WTC11 (cell line): ENCODE measurements around the gene PIK3CB. TPM values are rescaled to one million over a fixed set of nuclear protein-coding genes. Genes with fewer than 3 reads are reported as not detected.

Source experiments
- ATAC-seq: fragments of 200-7000 bp; cut with Tn5 transposase; 2 replicates; pipeline ENCODE4 v1.10.0; 2021; ENCODE audit warnings: mild to moderate bottlenecking, moderate library complexity
- CTCF ChIA-PET: fragments of 300-600 bp; sonication (Branson Sonifier 250); formaldehyde crosslinking; loops from one replicate; lab custom pipeline; 2021; ENCODE audit warnings: antibody characterized with exemption; lab: Charles Lee
- POLR2A ChIA-PET: fragments of 350-600 bp; sonication (Branson Sonifier 250); formaldehyde crosslinking; loops from one replicate; lab custom pipeline; 2021; ENCODE audit warnings: antibody characterized with exemption; lab: Charles Lee
- DNase-seq: peaks from one replicate; pipeline ENCODE4 v3.0.0; 2021; ENCODE audit warnings: low spot score
- H3K27ac Mint-ChIP-seq: 2 replicates; pipeline ENCODE4 v1.8.0; 2021; ENCODE audit warnings: mixed read lengths
- H3K27me3 Mint-ChIP-seq: 2 replicates; pipeline ENCODE4 v1.8.0; 2021; ENCODE audit warnings: low read depth, mild to moderate bottlenecking, moderate library complexity, mixed read lengths
- H3K36me3 Mint-ChIP-seq: 2 replicates; pipeline ENCODE4 v1.8.0; 2021; ENCODE audit warnings: mixed read lengths
- H3K4me1 Mint-ChIP-seq: 2 replicates; pipeline ENCODE4 v1.8.0; 2022; ENCODE audit warnings: mixed read lengths
- H3K4me3 Mint-ChIP-seq: 2 replicates; pipeline ENCODE4 v1.8.0; 2021; ENCODE audit warnings: mild to moderate bottlenecking, moderate library complexity, mixed read lengths
- H3K9me3 Mint-ChIP-seq: 2 replicates; pipeline ENCODE4 v1.8.0; 2021; ENCODE audit warnings: mixed read lengths
- ARID4B ChIP-seq: sonication (generic); formaldehyde crosslinking; IDR thresholded peaks from 2 replicates; pipeline ENCODE4 v1.8.0; 2023; ENCODE audit warnings: missing genetic modification reagents, mild to moderate bottlenecking, borderline replicate concordance
- EMX1 ChIP-seq: fragments of 250-450 bp; sonication (Bioruptor Pico); IDR thresholded peaks from 2 replicates; pipeline ENCODE4 v1.8.0; 2021; ENCODE audit warnings: mild to moderate bottlenecking
- GTF2I ChIP-seq: fragments of 250-450 bp; sonication (Bioruptor Pico); conservative IDR thresholded peaks from 2 replicates; pipeline ENCODE4 v1.4.0; 2021; ENCODE audit warnings: mild to moderate bottlenecking
- HMGA2 ChIP-seq: fragments of 250-450 bp; sonication (Bioruptor Pico); IDR thresholded peaks from 2 replicates; pipeline ENCODE4 v1.4.0; 2021; ENCODE audit warnings: mild to moderate bottlenecking, moderate library complexity
- NR2C2 ChIP-seq: sonication (generic); formaldehyde crosslinking; IDR thresholded peaks from 2 replicates; pipeline ENCODE4 v1.8.0; 2022; ENCODE audit warnings: mild to moderate bottlenecking, missing genetic modification reagents
- SMAD4 ChIP-seq: sonication (generic); formaldehyde crosslinking; IDR thresholded peaks from 2 replicates; pipeline ENCODE4 v1.8.0; 2022; ENCODE audit warnings: mild to moderate bottlenecking, missing genetic modification reagents
- USF2 ChIP-seq: sonication (generic); formaldehyde crosslinking; IDR thresholded peaks from 2 replicates; pipeline ENCODE4 v1.8.1; 2023; ENCODE audit warnings: mild to moderate bottlenecking, missing genetic modification reagents, moderate library complexity
- ZNF396 ChIP-seq: fragments of 250-450 bp; sonication (Bioruptor Pico); IDR thresholded peaks from 2 replicates; pipeline ENCODE4 v1.8.0; 2021; ENCODE audit warnings: mild to moderate bottlenecking, moderate library complexity, borderline replicate concordance
- ZNF423 ChIP-seq: fragments of 250-450 bp; sonication (Bioruptor Pico); IDR thresholded peaks from 2 replicates; pipeline ENCODE4 v2.1.2; 2022; ENCODE audit warnings: mild to moderate bottlenecking, moderate library complexity
- total RNA-seq: library from RNA; stranded (reverse); gene quantifications from 3 replicates; pipeline ENCODE4 v1.2.3, GENCODE V29; 2021
- TF ChIP-seq, protein P1 (sequence below): sonication (generic); formaldehyde crosslinking; IDR thresholded peaks from 2 replicates; pipeline ENCODE4 v1.8.0; 2022; ENCODE audit warnings: missing genetic modification reagents
- TF ChIP-seq, protein P2 (sequence below): sonication (generic); formaldehyde crosslinking; IDR thresholded peaks from 2 replicates; pipeline ENCODE4 v1.8.1; 2023; ENCODE audit warnings: mild to moderate bottlenecking, missing genetic modification reagents
- TF ChIP-seq, protein P3 (sequence below): sonication (generic); formaldehyde crosslinking; IDR thresholded peaks from 2 replicates; pipeline ENCODE4 v1.8.1; 2022; ENCODE audit warnings: missing genetic modification reagents, borderline replicate concordance
- TF ChIP-seq, protein P4 (sequence below): fragments of 250-450 bp; sonication (Bioruptor Pico); IDR thresholded peaks from 2 replicates; pipeline ENCODE4 v1.9.0; 2021; ENCODE audit warnings: mild to moderate bottlenecking, borderline replicate concordance

PIK3CB gene
- total RNA-seq, 1 experiment from 2014 or later, result 36.0 TPM

GRCh38 chr3:138778643-138779042 lies 56.1 kb downstream of the PIK3CB start:
- DNase-seq (no peak), ATAC-seq (no peak)
- peaks cover 9% of the 10 kb centered on the region for H3K36me3 Mint-ChIP-seq
- no peaks in the 10 kb centered on the region for H3K9me3 Mint-ChIP-seq
- CTCF ChIA-PET, result interaction anchor here (2.2 kb wide), 1 partner anchor 137 kb away, joined by 7 read pairs; no protein-coding TSS in a partner anchor
- TF ChIP-seq ZNF396 (CRISPR knock-in tag), result no peak
- TF ChIP-seq, protein P1, sequence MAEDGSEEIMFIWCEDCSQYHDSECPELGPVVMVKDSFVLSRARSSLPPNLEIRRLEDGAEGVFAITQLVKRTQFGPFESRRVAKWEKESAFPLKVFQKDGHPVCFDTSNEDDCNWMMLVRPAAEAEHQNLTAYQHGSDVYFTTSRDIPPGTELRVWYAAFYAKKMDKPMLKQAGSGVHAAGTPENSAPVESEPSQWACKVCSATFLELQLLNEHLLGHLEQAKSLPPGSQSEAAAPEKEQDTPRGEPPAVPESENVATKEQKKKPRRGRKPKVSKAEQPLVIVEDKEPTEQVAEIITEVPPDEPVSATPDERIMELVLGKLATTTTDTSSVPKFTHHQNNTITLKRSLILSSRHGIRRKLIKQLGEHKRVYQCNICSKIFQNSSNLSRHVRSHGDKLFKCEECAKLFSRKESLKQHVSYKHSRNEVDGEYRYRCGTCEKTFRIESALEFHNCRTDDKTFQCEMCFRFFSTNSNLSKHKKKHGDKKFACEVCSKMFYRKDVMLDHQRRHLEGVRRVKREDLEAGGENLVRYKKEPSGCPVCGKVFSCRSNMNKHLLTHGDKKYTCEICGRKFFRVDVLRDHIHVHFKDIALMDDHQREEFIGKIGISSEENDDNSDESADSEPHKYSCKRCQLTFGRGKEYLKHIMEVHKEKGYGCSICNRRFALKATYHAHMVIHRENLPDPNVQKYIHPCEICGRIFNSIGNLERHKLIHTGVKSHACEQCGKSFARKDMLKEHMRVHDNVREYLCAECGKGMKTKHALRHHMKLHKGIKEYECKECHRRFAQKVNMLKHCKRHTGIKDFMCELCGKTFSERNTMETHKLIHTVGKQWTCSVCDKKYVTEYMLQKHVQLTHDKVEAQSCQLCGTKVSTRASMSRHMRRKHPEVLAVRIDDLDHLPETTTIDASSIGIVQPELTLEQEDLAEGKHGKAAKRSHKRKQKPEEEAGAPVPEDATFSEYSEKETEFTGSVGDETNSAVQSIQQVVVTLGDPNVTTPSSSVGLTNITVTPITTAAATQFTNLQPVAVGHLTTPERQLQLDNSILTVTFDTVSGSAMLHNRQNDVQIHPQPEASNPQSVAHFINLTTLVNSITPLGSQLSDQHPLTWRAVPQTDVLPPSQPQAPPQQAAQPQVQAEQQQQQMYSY (CRISPR knock-in tag), result no peak
- no peak for TF ChIP-seq SMAD4 (CRISPR knock-in tag)
- TF ChIP-seq, protein P2, sequence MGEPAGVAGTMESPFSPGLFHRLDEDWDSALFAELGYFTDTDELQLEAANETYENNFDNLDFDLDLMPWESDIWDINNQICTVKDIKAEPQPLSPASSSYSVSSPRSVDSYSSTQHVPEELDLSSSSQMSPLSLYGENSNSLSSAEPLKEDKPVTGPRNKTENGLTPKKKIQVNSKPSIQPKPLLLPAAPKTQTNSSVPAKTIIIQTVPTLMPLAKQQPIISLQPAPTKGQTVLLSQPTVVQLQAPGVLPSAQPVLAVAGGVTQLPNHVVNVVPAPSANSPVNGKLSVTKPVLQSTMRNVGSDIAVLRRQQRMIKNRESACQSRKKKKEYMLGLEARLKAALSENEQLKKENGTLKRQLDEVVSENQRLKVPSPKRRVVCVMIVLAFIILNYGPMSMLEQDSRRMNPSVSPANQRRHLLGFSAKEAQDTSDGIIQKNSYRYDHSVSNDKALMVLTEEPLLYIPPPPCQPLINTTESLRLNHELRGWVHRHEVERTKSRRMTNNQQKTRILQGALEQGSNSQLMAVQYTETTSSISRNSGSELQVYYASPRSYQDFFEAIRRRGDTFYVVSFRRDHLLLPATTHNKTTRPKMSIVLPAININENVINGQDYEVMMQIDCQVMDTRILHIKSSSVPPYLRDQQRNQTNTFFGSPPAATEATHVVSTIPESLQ (CRISPR knock-in tag), result no peak
- TF ChIP-seq, protein P3, sequence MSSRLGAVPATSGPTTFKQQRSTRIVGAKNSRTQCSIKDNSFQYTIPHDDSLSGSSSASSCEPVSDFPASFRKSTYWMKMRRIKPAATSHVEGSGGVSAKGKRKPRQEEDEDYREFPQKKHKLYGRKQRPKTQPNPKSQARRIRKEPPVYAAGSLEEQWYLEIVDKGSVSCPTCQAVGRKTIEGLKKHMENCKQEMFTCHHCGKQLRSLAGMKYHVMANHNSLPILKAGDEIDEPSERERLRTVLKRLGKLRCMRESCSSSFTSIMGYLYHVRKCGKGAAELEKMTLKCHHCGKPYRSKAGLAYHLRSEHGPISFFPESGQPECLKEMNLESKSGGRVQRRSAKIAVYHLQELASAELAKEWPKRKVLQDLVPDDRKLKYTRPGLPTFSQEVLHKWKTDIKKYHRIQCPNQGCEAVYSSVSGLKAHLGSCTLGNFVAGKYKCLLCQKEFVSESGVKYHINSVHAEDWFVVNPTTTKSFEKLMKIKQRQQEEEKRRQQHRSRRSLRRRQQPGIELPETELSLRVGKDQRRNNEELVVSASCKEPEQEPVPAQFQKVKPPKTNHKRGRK, result no peak
- no peak for TF ChIP-seq NR2C2 (CRISPR knock-in tag)
- TF ChIP-seq HMGA2, result no peak
- no peak for TF ChIP-seq USF2
- TF ChIP-seq EMX1 (CRISPR knock-in tag), result no peak
- no peak for TF ChIP-seq ARID4B (CRISPR knock-in tag)
- no peak for TF ChIP-seq GTF2I (CRISPR knock-in tag)
- no peak for TF ChIP-seq ZNF423 (CRISPR knock-in tag)
- TF ChIP-seq, protein P4, sequence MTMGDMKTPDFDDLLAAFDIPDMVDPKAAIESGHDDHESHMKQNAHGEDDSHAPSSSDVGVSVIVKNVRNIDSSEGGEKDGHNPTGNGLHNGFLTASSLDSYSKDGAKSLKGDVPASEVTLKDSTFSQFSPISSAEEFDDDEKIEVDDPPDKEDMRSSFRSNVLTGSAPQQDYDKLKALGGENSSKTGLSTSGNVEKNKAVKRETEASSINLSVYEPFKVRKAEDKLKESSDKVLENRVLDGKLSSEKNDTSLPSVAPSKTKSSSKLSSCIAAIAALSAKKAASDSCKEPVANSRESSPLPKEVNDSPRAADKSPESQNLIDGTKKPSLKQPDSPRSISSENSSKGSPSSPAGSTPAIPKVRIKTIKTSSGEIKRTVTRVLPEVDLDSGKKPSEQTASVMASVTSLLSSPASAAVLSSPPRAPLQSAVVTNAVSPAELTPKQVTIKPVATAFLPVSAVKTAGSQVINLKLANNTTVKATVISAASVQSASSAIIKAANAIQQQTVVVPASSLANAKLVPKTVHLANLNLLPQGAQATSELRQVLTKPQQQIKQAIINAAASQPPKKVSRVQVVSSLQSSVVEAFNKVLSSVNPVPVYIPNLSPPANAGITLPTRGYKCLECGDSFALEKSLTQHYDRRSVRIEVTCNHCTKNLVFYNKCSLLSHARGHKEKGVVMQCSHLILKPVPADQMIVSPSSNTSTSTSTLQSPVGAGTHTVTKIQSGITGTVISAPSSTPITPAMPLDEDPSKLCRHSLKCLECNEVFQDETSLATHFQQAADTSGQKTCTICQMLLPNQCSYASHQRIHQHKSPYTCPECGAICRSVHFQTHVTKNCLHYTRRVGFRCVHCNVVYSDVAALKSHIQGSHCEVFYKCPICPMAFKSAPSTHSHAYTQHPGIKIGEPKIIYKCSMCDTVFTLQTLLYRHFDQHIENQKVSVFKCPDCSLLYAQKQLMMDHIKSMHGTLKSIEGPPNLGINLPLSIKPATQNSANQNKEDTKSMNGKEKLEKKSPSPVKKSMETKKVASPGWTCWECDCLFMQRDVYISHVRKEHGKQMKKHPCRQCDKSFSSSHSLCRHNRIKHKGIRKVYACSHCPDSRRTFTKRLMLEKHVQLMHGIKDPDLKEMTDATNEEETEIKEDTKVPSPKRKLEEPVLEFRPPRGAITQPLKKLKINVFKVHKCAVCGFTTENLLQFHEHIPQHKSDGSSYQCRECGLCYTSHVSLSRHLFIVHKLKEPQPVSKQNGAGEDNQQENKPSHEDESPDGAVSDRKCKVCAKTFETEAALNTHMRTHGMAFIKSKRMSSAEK (CRISPR knock-in tag), result no peak
- TF ChIP-seq, all 79 proteins: peak for 0
- POLR2A ChIA-PET, result no interaction called here
- Mint-ChIP-seq H3K27me3 (no peaks in the 10 kb centered on the region), H3K27ac (no peak overlapping the region), H3K4me1 (peaks cover 17% of the 10 kb centered on the region), H3K4me3 (no peak overlapping the region)
